Epithelial cell of proximal tubule (primary cell): ENCODE results near the gene HFE. TPM values are rescaled to one million over a fixed set of nuclear protein-coding genes. Genes with fewer than 3 reads are reported as not detected.
A peak's percentile ranks its signal among the peaks of the same experiment; 100 is the strongest.
"Not testable (repeated sequence)": the region's sequence is repeated elsewhere in the genome, so short reads cannot be mapped to it uniquely, and the experiment has no call there.

Experiments used
- DNase-seq: peaks from one replicate; pipeline ENCODE4 v3.0.0-alpha.2; 2011; ENCODE audit warnings: low read depth
- H3K4me3 ChIP-seq: 2 replicates; pipeline ENCODE4 v1.5.1; 2011; ENCODE audit warnings: low read depth, mild to moderate bottlenecking, low read length
- total RNA-seq: library from RNA; depleted of rRNA; stranded (reverse); fragments of >200 nt; gene quantifications from 2 replicates; pipeline ENCODE4 v1.2.3, GENCODE V29; 2015
- TF ChIP-seq, protein P1 (sequence below): conservative IDR thresholded peaks from 2 replicates; pipeline ENCODE4 v1.5.1; 2012; ENCODE audit warnings: low read depth, mild to moderate bottlenecking, low read length

HFE gene
- total RNA-seq, 1 donor from 2014 or later: 5.1 TPM

DNA sequence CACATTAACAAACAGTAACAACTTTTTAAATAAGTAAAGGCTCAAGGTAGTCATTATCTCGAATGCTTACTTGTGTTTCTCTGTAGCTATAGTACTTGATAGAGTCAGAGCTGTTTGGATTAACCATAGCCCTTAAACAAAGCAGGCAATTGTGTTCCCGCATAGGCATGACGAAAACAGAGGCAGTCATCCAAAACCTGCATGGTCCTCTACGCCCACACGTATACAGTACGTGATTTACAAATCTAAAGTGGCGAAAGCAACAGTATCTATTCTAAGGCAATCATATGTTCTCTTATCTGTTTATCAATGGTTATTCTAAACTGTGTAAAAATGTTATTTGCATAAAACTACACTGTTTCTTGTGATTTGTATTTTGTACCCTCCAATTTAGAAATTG, 31.8 kb downstream of the HFE start:
- no peak overlapping the region for H3K4me3 ChIP-seq
- DNase-seq: no peak
- TF ChIP-seq, protein P1, sequence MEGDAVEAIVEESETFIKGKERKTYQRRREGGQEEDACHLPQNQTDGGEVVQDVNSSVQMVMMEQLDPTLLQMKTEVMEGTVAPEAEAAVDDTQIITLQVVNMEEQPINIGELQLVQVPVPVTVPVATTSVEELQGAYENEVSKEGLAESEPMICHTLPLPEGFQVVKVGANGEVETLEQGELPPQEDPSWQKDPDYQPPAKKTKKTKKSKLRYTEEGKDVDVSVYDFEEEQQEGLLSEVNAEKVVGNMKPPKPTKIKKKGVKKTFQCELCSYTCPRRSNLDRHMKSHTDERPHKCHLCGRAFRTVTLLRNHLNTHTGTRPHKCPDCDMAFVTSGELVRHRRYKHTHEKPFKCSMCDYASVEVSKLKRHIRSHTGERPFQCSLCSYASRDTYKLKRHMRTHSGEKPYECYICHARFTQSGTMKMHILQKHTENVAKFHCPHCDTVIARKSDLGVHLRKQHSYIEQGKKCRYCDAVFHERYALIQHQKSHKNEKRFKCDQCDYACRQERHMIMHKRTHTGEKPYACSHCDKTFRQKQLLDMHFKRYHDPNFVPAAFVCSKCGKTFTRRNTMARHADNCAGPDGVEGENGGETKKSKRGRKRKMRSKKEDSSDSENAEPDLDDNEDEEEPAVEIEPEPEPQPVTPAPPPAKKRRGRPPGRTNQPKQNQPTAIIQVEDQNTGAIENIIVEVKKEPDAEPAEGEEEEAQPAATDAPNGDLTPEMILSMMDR: no peak

DNA sequence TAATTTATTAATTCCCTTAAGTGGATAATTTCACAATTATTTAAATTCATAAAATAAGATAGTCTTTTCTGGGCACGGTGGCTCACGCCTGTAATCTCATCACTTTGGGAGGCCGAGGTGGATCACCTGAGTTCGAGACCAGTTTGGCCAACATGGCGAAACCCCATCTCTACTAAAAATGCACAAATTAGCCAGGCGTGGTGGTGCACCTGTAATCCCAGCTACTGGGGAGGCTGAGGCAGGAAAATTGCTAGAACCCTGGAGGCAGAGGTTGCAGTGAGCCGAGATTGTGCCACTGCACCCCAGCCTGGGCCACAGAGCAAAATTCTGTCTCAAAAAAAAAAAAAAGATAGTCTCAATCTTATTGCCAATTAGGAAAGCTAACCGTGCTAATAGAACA, 32.9 kb downstream of the HFE start:
- not testable (repeated sequence) for DNase-seq, H3K4me3 ChIP-seq

- TF ChIP-seq, protein P1: no peak
- no peak for DNase-seq
- no peak overlapping the region for H3K4me3 ChIP-seq
These were observed 33.5 kb downstream of the HFE start for GRCh38 chr6:26120807-26121140.

GRCh38 chr6:26121141-26122004, 34.1 kb downstream of the HFE start:
- TF ChIP-seq, protein P1: no peak
- H3K4me3 ChIP-seq: peak overlapping the region; percentile 73
- DNase-seq: peak; percentile 99

GRCh38 chr6:26122005-26122388, 34.8 kb downstream of the HFE start:
- TF ChIP-seq, protein P1: no peak
- no peak for DNase-seq
- peak overlapping the region; percentile 73 for H3K4me3 ChIP-seq

GRCh38 chr6:26122402-26122792, 35.2 kb downstream of the HFE start:
- TF ChIP-seq, protein P1: no peak
- H3K4me3 ChIP-seq: peak overlapping the region; percentile 73
- no peak for DNase-seq

DNA sequence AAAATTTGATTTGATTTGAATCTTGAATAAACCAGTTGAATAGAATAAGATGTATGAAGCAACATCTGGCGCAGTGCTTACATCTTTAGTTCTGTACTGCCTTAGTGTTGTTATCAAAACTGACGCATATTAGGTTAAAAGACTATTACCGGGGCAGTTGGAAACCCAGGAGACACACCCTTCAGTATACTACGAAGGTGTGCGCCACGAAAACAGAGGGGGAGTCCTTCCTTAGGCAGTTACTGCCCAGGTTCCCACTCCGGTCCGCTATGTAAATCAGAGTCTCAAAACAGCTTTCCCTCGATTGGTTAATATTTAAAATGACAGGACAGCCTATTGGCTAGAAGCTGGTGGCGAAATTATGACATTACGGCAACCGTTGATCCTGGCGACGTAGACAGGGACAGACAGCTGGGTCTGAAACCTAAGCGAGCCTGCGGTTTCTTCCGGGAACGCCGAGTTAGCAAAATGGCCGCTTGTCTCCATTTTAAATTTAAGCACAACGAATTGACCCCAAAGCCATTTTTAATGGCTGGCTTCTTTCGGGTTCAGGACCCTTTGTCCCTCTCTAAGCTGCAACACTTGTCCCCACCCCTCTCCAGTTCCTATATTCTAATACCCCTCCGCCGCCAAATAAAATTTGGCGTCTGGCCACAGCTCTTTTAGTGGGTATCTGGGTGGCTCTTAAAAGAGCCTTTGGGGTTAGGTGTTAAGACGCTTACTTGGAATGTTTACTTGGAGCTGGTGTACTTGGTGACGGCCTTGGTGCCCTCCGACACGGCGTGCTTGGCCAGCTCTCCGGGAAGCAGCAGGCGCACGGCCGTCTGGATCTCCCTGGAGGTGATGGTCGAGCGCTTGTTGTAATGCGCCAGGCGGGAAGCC, 35.8 kb downstream of the HFE start:
- peak overlapping the region; percentile 73 for H3K4me3 ChIP-seq
- DNase-seq: peak; percentile 98
- TF ChIP-seq, protein P1: no peak
